Heart left ventricle (tissue), 13 donors: ENCODE results near the gene ACAP2.

ENCODE experiments used
- POLR2A ChIP-seq, 2 donors: fragments of 450-650 bp; IDR thresholded peaks; one replicate each; pipeline ENCODE4 v1.6.1; 2017; ENCODE audit warnings: antibody characterized with exemption in 2 of 2, mild to moderate bottlenecking in 2 of 2, moderate library complexity in 2 of 2
- TF ChIP-seq, protein P1 (sequence below), 12 donors: fragments of 200-600 bp; sonication (generic) in 4 of 12; IDR thresholded peaks; one replicate each; pipeline versions ENCODE4 v1.5.0 to v1.8.0; 2018 to 2022; ENCODE audit warnings: antibody characterized with exemption in 12 of 12, mild to moderate bottlenecking in 5 of 12
- donor health status: ischemic (EF 13 %, LVEDD 7.1; RV severe dilation, severe dysfunction).
- donor health status: DM: no; HTN: yes; CAD: no.
- donor health status: DM: no; HTN: no; CAD: no.
- donor health status: ischemic (EF 25% LVEDD 6.9; RV normal size, moderate dysfunction).
- donor health status: ischemic (EF 25% LVEDD 5.7; RV mildly dilated, moderate dysfunction).
- donor health status: ischemic (EF 35%, LVEDD 5.7; RV mildly dilated, moderate dysfunction).
- donor health status: nonischemic (EF 11% LVEDD 7.7; RV severe dilation, severe dysfunction).
- donor health status: DM: yes; HTN: yes; CAD: no.
- donor health status: PGD.
- donor health status: ischemic (EF 29% LVEDD 5.4; RV normal size, mild dysfunction).
- donor health status: nonischemic (EF 23%, LVEDD 6.1; RV moderate dilation, normal function).

DNA sequence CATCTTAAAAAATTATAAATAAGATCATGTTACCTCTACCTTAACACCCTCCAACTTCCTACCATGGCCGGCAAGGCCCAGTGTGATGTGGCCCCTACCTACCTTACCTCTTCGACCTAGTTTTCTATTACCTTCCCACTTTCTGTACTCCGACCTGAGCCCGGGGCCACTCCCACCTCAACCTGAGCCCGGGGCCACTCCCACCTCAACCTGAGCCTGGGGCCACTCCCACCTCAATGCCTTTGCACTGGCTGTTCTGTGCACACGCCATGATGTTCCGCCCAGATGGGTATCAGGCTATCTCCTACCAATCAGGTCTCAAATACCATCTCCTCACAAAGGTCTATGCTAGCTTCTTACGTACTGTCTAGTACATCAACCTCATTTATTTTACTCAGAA is 105.1 kb downstream of the ACAP2 start:
- TF ChIP-seq, protein P1, sequence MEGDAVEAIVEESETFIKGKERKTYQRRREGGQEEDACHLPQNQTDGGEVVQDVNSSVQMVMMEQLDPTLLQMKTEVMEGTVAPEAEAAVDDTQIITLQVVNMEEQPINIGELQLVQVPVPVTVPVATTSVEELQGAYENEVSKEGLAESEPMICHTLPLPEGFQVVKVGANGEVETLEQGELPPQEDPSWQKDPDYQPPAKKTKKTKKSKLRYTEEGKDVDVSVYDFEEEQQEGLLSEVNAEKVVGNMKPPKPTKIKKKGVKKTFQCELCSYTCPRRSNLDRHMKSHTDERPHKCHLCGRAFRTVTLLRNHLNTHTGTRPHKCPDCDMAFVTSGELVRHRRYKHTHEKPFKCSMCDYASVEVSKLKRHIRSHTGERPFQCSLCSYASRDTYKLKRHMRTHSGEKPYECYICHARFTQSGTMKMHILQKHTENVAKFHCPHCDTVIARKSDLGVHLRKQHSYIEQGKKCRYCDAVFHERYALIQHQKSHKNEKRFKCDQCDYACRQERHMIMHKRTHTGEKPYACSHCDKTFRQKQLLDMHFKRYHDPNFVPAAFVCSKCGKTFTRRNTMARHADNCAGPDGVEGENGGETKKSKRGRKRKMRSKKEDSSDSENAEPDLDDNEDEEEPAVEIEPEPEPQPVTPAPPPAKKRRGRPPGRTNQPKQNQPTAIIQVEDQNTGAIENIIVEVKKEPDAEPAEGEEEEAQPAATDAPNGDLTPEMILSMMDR (IDR thresholded peaks at IDR 0.05) = no peak
- no peak for TF ChIP-seq POLR2A (IDR thresholded peaks at IDR 0.05)
